HG03460 (cell line): ENCODE data around the gene DLD.
"Not testable (repeated sequence)": the region's sequence is repeated elsewhere in the genome, so short reads cannot be mapped to it uniquely, and the experiment has no call there.

ENCODE experiments used
- ATAC-seq: cut with Tn5 transposase; IDR thresholded peaks from one replicate; pipeline ENCODE4 v1.9.1; 2021; ENCODE audit not compliant: unreplicated experiment

DLD gene

DNA sequence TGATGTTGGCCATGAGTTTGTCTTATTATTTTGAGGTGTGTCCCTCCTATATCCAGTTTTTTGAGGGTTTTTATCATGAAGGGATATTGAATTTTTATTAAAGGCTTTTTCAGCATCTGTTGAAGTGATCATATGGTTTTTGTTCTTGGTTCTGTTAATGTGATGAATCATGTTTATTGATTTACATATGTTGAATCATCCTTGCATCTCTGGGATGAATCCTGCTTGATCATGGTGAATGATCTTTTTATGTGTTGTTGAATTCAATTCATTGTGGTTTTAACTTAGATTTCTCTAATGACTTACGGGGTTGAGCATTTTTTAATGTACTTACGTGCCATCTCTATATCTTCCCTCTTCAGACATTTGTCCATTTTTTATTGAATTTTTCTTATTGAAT, 22.9 kb downstream of the DLD start:
- ATAC-seq = no peak

DNA sequence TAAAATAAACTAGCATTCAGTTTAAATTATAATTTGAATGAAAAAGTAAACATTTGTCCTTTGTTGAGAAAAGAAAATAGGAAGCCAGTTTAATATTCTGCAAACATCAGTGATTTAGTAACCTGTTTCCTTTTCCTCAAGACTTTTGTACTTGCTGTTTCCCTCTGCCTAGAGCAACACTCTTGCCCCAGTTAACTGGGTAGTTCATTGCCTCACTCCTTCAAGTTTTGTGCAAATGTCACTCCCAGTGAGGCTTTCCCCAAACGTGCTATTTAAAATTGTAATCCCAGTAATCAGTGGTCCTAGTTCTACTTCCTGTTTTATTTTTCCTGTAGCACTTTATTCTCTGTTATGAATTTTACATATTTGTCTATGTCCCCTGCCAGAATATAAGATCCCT, 23.8 kb downstream of the DLD start:
- no peak for ATAC-seq

DNA sequence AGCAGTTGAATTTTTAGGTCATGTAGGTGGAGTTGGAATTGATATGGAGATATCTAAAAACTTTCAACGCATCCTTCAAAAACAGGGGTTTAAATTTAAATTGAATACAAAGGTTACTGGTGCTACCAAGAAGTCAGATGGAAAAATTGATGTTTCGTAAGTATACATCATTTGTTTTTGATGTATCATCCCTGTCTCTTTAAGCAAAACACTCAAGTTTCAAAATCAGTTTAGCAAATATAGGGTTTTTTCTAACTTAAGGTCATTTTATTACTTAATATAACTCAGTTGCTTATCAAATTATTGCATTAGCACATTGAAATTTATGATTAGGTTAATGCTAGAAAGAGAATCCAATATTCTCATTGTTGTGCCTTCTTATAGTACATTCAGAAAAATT, 24.6 kb downstream of the DLD start:
- ATAC-seq = no peak

DNA sequence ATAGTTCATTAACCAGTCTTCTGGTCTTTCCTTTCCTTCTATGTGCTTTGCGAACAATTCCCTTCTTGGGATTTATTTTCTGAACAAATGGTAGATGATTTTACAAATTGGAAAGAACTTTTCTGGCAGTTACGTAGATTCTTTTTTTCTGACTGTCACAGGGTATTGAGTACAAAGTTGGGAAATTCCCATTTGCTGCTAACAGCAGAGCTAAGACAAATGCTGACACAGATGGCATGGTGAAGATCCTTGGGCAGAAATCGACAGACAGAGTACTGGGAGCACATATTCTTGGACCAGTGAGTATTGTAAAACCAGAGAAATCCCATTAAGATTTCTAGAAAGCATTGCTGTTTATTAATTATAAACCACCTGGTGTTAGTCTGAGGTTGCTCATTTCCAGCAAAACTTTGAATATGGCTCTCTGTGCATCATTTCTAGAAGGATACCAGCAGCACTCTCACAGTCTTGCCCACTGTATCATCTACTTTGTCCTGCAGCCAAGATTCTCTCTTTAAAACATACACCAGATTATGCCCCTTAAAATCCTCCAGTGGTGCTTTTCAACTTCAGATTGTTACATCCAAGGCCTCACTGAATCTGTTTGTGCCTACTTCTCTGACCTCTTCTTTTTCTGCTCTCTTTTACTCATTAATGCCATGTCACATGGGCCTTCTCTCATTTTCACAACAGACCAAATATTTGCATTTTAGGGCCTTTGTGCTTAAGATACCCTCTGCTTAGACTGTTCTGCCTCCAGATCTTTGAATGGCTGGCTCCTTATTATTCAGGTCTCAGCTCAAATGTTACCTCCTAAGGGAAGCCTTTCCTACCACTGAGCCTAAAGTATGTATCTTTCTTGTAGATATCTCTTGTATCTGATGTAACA, 27.0 kb downstream of the DLD start:
- peak; percentile 96 for ATAC-seq

DNA sequence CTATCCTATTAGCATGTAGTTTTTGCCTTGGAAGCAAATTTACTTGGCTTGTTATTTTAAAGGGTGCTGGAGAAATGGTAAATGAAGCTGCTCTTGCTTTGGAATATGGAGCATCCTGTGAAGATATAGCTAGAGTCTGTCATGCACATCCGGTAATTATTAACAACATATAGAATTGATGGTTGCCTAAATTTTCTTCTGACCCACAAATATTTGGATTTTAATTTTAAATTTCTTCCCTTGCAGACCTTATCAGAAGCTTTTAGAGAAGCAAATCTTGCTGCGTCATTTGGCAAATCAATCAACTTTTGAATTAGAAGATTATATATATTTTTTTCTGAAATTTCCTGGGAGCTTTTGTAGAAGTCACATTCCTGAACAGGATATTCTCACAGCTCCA, 28.0 kb downstream of the DLD start:
- ATAC-seq = no peak

DNA sequence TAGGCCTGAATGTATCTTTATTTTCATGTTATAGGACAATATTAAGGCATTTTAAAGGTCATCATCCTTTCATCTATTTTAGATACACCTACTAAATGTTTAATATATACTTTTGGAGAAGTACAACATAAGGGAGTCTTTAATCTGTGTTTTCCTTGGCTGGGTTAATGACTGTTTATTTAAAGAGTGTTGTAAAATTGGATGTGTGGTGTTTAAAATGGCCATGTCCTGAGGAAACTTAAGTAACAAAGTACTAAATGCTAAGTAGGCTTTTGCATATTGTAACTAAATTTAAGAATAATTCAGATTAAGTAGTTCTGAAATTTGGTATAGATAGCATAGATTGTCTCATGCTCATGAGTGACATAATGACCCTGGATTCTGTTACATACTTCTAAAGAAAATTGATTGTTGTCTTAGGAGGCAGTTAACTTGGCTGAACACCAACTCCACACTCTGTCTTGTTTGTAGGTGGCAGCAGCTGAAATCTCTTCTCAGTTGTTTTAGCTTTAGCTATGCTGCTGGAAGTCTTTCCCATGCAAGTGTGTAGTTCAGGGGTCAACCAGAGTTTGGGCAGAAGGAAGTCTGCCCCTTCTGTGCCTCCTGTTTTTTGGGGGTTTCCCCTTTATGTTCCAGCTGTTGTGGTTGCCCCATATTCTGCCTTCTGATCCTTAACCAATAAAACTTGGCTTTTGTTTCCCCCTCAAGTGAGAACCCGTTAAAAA, 29.2 kb downstream of the DLD start:
- ATAC-seq = no peak

DNA sequence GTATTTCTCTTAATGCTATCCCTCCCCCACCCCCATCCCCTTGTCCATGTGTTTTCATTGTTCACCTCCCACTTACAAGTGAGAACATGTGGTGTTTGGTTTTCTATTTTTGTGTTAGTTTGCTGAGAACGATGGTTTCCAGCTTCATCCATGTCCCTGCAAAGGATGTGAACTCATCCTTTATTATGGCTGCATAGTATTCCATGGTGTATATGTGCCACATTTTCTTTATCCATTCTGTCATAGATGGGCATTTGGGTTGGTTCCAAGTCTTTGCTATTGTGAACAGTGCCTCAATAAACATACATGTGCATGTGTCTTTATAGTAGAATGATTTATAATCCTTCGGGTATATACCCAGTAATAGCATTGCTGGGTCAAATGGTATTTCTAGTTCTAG, 30.8 kb downstream of the DLD start:
- not testable (repeated sequence) for ATAC-seq

DNA sequence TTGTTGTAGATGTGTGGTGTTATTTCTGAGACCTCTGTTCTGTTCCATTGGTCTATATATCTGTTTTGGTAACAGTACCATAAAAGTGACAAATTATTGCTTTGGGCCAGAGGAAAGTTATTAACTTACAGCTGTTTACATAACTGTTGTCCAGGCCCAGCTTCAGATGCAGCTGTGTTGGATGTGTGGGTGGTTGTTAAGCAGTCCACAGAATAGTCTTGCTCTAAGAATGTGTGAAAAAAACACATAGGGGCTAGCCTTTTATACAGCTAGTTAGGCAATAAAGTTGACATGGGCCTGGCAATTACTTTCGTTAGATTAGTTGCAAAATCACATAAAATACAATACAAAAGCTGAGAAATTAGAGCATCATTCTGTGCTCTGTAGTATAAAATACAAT, 31.9 kb downstream of the DLD start:
- no peak for ATAC-seq

DNA sequence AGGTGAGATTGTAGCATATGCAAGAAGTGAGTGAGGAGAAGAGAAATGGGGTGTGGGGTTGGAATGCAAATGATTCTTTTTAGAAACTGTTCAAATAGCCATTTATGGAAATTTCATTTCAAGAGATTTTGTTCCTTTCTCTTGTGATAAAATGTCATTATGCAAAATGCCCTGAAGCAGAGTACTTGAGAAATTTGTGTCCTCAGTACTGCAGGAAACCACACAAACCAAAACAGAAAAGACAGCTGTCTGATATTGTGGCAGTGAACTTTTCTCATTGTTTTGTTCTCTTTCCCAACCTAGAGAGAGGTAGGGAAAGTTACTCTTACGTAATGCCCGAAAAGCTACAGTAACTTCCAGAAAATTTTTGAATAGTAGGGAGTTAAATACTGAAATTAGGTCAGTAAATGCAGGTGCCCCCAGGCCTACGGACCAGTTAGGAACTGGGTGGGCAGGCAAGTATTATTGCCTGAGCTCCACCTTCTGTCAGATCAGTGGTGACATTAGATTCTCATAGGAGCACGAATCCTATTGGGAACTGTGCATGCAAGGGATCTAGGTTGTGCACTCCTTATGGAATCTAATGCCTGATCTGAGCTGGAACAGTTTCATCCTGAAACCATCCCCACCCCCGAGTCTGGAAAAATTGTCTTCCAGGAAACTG, 34.0 kb downstream of the DLD start:
- ATAC-seq = peak; percentile 95

DNA sequence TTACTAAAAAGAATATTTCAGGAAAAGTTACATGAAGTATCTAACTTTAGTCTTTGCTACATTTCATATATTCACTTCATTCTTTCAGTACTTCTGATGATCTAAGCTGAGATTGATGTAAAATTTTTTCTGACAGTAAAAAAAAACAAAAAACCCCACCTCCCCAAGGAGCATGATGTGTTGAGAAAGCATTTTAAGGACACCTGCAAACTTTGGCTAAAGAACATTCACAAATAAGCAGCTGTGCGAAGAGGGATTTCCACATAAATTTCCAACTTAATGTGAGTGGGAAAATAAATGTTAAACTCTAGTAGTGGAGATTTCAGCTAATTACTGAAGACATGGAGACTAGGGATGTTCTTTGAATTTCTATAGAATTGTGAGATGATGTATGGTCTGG, 35.5 kb downstream of the DLD start:
- no peak for ATAC-seq

DNA sequence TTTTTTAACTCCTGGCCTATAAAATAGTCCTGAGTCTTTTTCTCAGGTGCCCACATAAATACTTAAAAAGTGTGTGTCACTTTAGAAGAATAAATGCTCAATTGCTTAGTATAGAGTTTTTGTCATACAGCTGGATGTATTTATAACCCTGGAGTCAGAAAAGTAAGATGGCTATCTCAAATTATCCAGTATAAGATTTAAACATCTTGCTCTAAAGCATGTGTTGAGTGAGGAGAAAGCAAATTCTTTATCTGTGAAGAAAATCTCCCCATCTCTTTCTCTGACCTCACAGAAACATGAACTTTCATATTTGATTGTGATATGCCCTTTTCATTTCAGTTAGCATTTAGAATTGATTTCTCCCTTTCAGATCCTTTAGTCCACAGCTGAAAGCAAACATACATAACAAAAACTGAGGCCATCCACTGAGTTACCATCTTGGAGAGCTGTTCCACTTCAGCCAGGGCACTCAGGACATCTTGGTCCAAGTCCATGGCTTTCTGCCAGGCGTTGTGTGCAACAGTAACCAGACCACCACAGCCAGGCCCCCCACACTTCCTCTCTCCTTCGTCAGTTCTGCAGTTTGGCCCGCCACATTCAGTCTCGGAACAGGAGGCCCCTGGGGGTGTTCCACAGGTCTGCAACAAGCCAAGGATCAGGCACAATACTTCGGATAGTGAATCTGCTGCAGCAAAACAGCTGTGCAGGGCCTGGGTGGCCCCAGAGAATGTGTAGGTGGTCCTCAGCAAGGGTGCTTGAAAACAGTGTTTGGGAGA, 40.9 kb downstream of the DLD start:
- ATAC-seq = no peak

DNA sequence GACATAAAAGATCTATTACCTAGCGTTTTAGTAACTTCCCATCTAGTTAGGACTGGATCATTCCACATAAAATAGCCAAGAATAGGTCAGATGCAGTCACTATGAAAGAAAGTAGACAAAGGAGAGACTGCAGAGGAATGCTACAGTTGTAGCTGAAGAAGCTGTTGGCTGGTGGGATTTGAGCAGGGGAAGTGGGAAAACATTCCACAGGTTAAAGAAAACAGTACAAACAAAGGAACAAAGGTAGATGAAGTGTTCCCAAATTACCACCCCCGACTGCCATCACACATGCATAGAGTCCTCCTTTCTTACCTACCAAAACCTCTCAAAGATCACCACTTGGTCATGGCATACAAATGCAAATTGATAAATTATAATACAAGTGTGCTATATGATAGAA, 41.8 kb downstream of the DLD start:
- no peak for ATAC-seq

DNA sequence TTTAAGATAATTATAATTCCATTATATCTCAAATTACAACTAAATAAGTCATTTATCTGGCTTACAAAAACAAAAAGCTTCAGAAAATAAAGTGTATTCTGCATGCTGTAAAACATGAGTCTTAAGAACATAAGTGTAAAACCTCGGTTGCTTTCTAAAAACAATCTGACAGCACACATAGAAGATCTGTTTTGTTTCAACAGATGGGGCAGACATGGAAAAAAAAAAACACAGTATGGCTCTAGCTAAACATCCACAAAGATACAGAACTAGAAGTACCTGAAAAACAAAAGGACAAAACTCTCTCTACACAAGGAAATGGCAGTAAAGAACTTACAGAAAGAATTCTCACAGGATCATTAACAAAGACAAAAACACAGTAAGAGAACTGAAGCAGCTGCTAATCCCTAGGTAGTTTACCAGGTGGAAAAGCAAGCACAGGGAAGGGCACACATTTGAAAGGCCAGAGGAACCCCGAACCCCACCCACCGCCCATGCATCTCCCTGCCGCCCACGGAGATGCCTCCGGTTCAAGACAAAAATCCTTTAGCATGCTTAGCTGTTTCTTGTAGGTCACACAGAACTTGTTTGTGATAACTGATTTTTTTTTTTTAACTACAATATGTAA, 42.5 kb downstream of the DLD start:
- ATAC-seq = no peak

DNA sequence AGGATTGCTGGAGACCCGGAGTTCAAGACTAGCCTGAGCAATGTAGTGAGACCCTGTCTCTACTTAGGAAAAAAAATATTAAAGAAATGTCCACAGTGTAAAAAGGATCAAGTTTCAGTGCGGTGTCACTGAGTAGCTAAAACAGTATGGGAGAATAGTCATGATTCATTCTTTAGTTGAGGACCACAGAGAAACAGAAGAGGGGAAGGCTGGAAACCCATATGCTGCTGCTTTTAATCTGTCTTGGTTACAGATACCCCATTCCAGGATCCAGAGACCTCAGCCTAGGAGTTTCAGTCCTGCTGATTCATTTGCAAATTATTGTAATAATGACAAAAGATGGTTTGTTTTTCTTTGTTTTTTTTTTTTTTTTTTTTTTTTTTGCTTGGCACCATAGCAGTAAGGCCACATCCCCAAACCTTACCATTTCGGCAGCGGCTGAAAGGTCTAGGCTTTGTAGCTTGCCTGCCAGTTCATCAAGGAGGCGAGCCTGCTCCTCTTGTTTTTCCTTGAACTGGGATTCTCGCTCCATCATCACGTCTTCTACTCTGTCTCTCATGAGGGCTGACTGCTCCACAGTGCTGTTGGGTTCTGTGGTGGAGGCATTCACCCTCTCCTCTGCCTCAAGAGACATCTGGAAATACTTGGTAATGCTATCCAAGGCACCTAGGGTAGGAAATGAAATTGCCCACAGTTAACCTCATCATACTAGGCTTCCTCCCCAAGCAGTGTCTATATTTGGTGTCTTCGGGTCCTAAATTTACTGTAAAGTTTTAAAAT, 44.2 kb downstream of the DLD start:
- no peak for ATAC-seq

DNA sequence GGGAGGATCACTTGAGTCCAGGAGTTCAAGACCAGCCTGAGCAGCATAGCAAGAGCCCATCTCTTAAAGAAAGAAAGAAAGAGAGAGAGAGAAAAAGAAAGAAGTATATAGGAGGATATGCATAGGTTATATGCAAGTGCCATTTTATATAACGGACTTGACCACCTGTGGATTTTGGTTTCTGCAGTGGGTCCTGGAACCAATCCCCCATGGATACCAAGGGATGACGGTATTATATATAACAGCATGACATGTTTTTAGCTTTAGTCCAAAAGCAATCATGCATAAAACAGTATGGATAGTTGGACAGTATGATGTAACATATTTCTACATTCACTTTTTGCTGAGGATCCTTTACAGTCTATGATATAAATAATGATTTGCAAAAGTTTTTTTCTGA, 45.3 kb downstream of the DLD start:
- no peak for ATAC-seq

DNA sequence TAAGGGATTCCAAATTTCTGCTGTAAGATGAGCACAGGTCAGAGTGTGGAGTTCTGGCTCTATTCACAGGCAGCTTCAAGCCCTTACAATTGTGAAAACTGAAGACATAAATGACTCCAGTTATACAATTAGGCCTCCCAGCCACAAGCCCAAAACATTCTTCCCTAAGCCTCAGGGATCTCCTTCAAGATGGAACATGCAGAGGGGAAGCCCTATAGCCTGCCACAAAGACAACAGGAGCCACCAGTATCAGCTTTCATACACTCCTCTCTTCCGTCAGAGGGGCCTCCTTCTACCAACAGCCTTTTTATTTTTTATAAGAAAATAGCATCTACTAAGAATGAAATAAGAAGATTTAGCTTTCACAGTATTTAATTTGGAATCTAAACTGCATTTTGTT, 46.5 kb downstream of the DLD start:
- no peak for ATAC-seq

DNA sequence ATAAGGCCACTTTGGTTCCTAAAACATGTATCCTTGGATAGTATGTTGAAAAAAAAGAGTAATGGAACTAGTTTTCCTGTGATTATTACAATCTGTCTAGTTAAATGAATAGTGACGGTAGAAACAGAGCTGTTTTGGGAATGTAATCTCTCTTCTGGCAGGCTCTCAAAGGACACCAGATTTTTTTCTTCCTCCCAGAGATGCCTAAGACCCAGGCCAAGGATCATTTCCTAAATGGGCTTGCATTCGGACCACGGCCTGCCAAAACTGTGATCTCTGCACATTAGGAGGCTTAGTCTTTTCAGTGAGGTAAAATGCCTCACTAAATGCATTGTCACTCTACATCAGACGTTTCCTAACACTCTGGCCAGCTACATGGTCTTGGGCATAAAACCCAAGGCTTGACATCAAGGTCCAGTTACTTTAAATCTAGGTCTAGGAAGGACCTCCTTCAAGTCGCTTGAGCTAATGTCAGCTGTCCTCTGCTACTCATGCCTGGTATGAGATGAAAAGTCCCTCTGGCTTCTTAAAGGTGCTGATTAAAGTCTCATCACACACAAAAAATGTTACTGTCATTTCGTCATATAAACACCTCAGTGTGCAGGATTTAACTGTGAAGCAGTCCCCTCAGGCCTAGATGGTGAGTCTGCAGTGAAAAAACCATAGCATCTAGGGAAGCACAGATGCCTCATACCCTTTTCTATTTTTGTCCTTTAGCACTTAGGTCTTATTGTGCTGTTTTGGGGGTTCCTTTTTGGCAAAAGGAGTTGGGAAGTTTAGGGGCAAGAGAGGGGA, 47.7 kb downstream of the DLD start:
- ATAC-seq = no peak

DNA sequence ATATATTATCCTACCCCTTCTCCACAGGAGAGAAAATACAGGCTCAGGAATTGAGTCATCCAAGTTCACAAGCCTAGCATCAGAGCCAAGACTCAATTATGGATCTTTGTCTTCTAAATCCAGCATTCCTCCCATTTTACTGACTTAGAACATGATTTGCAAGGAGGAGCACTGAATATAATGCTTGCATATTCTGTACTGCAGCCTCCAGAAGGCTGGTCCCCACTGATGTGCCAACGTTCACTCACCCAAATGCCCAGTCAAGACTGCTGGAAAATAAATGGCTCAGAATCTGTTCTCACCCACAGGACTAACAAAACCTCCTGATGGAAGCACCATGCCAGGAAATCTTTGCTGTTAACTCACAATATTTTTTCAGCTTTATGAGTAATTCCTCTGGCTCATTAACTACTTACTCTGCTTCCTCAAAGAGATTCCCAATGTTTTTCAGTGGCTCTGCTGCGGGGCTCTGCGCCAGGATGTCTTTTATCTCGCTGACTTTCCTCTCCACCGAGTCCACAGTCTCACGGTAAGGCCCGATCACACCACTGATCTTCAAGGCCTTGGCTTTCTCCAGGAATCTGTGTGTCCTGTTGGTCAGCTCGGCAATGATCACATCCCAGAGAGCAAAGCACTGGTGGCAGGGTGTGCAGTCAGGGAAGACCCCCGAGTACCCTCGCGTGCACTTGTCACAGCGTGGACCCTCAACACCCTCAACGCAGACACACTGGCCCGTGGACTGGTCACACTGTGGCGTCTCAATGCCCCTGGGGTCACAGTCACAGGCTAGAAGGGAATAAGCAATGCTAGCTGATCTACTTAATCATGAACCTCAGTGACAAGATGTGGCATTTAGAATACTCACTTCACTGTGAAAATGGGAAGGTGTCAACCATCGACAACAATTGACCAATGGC, 48.8 kb downstream of the DLD start:
- no peak for ATAC-seq
